BE2C (cell line): Measurements from ENCODE around the gene NQO2.

Experiments used
- DNase-seq: peaks from one replicate; pipeline ENCODE4 v3.0.0-alpha.2; 2020
- H3K27me3 ChIP-seq: fragments of 250-450 bp; sonication (Bioruptor Pico); 2 replicates; pipeline ENCODE4 v1.5.1; 2020; ENCODE audit warnings: mild to moderate bottlenecking
- H3K36me3 ChIP-seq: fragments of 250-450 bp; sonication (Bioruptor Pico); 2 replicates; pipeline ENCODE4 v1.5.1; 2020; ENCODE audit warnings: mild to moderate bottlenecking
- H3K4me1 ChIP-seq: fragments of 250-450 bp; sonication (Bioruptor Pico); 2 replicates; pipeline ENCODE4 v1.5.1; 2020
- H3K4me3 ChIP-seq: 2 replicates; pipeline ENCODE4 v1.5.1; 2011; ENCODE audit warnings: low read depth, low read length
- H3K9me3 ChIP-seq: fragments of 250-450 bp; sonication (Bioruptor Pico); 2 replicates; pipeline ENCODE4 v1.5.1; 2020
- TF ChIP-seq, protein P1 (sequence below): IDR thresholded peaks from 2 replicates; pipeline ENCODE4 v1.5.1; 2012; ENCODE audit warnings: mild to moderate bottlenecking, low read depth, low read length

The NQO2 gene

GRCh38 chr6:3013486-3013885 is 13.8 kb downstream of the NQO2 start:
- DNase-seq, result no peak
- TF ChIP-seq, protein P1, sequence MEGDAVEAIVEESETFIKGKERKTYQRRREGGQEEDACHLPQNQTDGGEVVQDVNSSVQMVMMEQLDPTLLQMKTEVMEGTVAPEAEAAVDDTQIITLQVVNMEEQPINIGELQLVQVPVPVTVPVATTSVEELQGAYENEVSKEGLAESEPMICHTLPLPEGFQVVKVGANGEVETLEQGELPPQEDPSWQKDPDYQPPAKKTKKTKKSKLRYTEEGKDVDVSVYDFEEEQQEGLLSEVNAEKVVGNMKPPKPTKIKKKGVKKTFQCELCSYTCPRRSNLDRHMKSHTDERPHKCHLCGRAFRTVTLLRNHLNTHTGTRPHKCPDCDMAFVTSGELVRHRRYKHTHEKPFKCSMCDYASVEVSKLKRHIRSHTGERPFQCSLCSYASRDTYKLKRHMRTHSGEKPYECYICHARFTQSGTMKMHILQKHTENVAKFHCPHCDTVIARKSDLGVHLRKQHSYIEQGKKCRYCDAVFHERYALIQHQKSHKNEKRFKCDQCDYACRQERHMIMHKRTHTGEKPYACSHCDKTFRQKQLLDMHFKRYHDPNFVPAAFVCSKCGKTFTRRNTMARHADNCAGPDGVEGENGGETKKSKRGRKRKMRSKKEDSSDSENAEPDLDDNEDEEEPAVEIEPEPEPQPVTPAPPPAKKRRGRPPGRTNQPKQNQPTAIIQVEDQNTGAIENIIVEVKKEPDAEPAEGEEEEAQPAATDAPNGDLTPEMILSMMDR, result no peak
- Histone ChIP-seq H3K4me1 (no peaks in the 10 kb centered on the region), H3K27me3 (no peaks in the 10 kb centered on the region), H3K36me3 (no peaks in the 10 kb centered on the region; the same call in 1 of the 2 replicates), H3K4me3 (no peak overlapping the region), H3K9me3 (no peaks in the 10 kb centered on the region; the same call in 1 of the 2 replicates)

DNA sequence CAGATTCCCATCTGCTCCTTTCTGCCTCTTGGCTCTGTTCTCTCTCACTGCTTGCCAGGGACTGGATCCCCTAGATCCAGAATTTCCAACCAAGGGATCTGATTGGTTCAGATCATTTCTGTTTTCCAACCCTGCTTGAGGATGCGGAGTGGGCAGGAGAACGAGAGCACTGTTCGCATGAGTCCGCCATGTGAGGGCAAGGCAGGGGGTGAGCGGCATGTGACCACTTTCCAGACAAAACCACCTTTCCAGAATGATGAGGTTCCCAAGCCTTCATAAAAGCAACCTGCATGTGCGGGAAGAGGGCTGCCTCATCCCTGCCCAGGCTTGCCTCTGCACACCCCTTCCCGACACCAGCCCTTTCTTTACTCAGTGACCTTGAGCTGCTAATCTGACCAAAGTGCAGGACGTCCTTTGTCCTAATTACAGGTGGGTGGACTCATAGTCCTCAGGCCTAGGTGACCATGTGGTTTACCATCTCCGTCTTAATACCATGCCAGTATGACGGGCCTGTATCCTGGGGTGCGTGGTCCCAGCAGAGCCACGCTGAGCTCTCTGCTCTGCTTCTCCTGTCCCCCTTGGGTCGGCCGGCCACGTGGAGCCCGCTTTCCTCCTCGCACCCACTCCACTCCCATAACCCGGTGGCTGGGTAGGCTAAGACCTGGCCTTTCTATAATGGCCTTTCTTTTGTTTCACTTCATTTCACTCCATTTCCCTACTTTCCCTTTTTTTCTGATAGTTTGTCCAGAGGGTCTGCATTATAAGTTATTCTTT is 14.4 kb downstream of the NQO2 start:
- TF ChIP-seq, protein P1, result no peak
- Histone ChIP-seq H3K4me1 (no peaks in the 10 kb centered on the region), H3K4me3 (no peak overlapping the region), H3K27me3 (no peaks in the 10 kb centered on the region), H3K9me3 (no peaks in the 10 kb centered on the region; the same call in 1 of the 2 replicates), H3K36me3 (no peaks in the 10 kb centered on the region; the same call in 1 of the 2 replicates)
- no peak for DNase-seq

DNA sequence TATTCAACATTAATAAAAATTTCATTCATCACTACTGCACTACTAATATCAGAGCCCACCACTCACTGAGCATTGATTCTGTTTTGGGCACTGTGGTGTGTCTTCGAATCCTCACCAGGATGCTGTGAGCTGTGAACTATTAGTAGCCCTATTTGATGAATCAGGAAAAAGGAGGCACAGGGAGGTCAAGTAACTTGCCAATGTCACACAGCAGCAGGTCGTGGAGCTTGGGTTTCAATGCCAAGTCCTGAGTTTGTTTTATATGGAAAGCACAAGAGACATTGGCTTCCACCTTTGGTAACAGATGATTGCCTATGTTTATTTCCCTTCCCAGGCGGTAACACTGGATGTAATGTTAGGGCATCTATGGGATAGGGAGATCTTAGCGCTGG is 15.0 kb downstream of the NQO2 start:
- H3K27me3 ChIP-seq, result no peaks in the 10 kb centered on the region
- TF ChIP-seq, protein P1, result no peak
- H3K36me3 ChIP-seq, result no peaks in the 10 kb centered on the region; the same call in 1 of the 2 replicates
- H3K9me3 ChIP-seq, result no peaks in the 10 kb centered on the region; the same call in 1 of the 2 replicates
- H3K4me1 ChIP-seq, result no peaks in the 10 kb centered on the region
- no peak overlapping the region for H3K4me3 ChIP-seq
- no peak for DNase-seq

DNA sequence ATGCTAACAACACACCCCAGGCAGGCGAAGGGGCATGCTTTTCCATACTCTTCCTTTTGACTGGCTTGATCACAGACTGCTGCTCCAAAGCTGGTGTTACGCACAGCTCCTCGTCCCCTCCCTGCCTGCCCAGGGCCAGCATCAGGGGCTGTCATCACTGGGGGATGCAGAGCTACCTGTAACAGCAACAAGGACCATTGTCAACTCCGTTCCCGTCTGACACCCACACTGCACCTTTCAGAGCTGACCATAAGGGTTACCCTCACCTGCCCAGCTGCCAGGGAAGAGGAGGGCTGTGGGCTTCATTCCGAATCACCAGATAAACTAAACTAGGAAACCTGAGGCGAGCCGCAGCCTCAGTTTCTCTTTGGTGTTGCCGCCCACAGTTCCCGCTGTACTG is 15.4 kb downstream of the NQO2 start:
- Histone ChIP-seq H3K36me3 (no peaks in the 10 kb centered on the region; the same call in 1 of the 2 replicates), H3K27me3 (no peaks in the 10 kb centered on the region), H3K9me3 (no peaks in the 10 kb centered on the region; the same call in 1 of the 2 replicates), H3K4me3 (no peak overlapping the region), H3K4me1 (no peaks in the 10 kb centered on the region)
- TF ChIP-seq, protein P1, result no peak
- no peak for DNase-seq

- Histone ChIP-seq H3K36me3 (no peaks in the 10 kb centered on the region; the same call in 1 of the 2 replicates), H3K27me3 (no peaks in the 10 kb centered on the region)
- TF ChIP-seq, protein P1, result no peak
These were observed 17.0 kb downstream of the NQO2 start for GRCh38 chr6:3016473-3017280.

More at GRCh38 chr6:3016473-3017280, 17.0 kb downstream of the NQO2 start:
- DNase-seq, result no peak
- Histone ChIP-seq H3K4me1 (no peaks in the 10 kb centered on the region), H3K9me3 (no peaks in the 10 kb centered on the region; the same call in 1 of the 2 replicates), H3K4me3 (no peak overlapping the region)
